ENCODE data around the gene MAST3. TPM values are rescaled to one million over a fixed set of nuclear protein-coding genes. Genes with fewer than 3 reads are reported as not detected.
"Not testable (repeated sequence)": the region's sequence is repeated elsewhere in the genome, so short reads cannot be mapped to it uniquely, and the experiment has no call there.

The MAST3 gene
- total RNA-seq, 2 donors from 2014 or later = 33.6 to 38.6 TPM

DNA sequence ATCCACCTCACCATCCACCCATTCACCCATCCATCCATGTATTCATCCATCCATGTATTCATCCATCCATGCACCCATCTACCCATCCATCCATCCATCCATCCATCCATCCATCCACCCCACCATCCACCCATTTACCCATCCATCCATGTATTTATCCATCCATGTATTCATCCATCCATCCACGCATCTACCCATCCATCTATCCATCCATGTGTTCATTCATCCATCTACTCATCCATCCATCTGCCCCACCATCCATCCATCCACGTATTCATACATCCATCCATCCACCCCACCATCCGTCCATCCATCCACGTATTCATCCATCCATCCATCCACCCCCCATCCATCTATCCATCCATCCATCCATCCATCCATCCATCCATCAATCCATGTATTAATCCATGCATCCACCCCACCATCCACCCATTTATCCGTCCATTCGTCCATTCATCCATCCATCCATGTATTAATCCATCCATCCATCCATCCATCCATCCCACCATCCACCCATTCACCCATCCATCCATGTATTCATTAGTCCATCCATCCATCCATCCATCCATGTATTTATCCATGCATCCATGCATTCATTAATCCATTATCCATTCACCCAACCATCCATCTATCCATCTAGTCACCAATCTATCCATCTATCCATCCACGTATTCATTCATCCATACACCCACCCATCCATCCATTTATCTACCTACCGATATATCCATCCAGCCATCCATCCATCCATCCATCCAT is 13.5 kb upstream of the MAST3 start:
- intact Hi-C loops (cut with DNase I, micrococcal nuclease) = no loop called here
- ATAC-seq = no peak
- DNase-seq = no peak

DNA sequence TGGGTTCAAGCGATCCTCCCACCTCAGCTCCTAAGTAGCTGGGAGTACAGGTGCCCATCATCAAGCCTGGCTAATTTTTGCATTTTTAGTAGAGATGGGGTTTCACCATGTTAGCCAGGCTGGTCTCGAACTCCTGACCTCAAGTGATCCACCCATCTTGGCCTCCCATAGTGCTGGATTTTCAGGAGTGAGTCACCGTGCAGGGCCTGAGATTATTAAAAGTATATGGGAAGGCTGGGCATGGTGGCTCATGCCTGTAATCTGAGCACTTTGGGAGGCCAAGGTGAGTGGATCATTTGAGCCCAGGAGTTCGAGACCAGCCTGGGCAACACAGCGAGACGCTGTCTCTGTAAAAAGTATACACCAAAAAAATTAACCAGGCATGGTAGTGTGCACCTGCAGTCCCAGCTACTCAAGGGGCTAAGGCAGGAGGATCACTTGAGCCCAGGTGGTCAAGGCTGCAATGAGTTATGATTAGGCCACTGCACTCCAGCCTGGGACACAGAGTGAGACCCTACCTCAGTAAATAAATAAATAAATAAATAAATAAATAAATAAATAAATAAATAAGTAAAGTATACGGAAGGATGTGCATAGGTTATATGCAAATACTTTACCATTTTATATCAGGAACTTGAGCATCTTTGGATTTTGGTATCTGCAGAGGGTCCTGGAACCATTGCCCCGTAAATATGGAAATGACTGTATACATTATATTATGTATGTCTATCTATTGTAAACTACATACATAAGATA is 11.7 kb upstream of the MAST3 start:
- ATAC-seq = no peak
- DNase-seq = no peak
- intact Hi-C loops (cut with DNase I, micrococcal nuclease) = no loop called here

DNA sequence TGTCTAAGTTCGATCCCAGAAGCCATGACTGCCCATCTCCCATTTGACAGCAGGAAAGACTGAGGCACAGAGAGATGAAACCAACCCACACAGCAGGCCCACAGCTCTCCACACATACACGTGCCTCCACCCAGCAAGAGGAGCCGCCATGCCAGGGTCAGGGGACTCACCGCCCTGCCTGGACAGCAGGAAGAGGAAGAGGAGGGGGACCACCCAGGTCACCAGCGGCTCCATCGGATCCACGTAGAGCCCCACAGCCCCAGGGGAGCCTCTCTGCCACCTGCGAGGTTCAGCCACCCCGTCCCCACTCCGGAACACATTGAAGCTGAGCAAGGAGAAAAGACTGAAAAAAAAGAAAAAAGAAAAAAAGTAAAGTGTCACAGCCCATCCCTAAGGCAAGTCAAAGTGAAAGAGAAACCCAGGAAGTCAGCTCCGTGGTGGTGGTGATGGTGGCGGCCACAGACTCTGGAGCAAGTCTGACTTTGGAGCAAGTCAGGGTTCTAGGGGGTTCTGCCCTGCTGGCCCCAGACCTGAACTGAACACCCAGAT is 10.9 kb upstream of the MAST3 start, which contains the start of gene IL12RB1:
Gene IL12RB1 (minus strand): TSS at position 345 of the 549 bp plus-strand sequence. CDS start 111 bp downstream, at position 234.
- peak; percentile 60 for ATAC-seq

DNA sequence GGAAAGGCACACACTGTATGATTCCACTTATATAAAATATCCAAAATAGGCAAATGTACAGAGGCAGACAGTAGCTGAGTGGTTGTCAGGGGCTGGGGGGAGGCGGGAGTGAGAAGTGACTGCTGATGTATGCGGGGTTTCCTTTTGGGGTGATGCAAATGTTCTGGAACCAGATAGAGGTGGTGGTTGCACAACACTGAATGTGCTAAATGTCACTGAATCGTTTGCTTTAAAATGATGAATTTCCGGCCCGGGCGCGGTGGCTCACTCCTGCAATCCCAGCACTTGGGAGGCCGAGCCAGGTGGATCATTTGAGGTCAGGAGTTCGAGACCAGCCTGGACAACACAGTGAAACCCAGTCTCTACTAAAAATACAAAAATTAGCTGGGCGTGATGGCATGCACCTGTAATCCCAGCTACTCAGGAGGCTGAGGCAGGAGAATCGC is 8.5 kb upstream of the MAST3 start:
- intact Hi-C loops (cut with DNase I, micrococcal nuclease) = not testable (repeated sequence)
- peak in 1 of 2 donors; percentile 45 for DNase-seq
- ATAC-seq = peak; percentile 26

More for the DNA sequence above, 10.9 kb upstream of the MAST3 start, which contains the start of gene IL12RB1:
- DNase-seq = peak in 1 of 2 donors; percentile 34
- intact Hi-C loops (cut with DNase I, micrococcal nuclease) = no loop called here

DNA sequence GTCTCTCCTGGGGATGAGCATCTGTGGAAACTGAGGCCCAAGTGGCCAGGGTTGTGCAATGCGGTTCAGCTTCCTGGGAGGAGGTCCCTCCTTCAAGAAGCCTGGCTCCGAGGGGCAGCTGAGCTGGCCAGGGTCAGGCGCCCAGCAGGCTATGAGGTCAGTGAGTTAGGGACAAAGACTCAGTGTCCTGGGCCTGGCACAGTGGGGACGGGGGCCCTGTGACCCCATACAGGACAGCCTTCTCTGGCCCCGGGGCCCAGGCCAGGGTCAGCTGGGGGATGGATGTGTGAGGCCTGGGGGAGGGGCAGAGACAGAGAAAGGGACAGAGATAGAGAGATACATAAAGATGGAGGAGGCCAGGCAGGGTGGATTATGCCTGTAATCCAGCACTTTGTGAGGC is 7.9 kb upstream of the MAST3 start:
- ATAC-seq (no peak), DNase-seq (no peak)
- intact Hi-C loops (cut with DNase I, micrococcal nuclease) = no loop called here

DNA sequence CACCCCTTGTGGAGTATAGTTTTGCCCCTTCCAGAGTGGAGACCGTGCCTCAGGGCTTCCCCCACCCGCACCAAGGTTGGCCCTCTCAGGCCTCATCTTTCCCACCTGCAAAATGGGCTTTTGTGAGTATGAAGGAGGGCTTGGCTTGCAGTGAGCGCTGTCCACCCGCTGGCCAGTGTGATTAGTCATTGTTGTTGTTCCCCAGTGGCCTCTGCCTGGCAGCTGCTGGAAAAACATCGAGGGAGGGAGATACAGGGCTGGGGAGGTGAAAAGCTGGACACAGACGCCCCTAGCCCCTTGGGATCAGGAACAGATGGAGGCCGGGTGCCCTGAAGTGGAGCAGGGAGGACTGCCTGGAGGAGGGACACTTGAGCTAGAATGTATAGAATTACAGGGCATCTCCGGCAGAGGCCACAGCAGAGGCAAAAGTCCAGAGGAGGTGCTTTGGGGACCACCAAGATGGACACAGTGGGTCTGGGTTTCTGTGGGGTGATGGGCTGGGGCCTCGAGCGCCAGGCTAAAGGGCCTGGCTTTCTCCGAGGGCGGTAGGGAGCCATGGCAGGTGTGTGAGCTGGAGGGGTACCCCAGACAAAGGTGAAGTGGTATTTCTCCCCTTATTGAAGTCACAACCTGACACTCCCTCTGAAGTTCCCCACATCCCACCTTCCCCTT is 6.9 kb upstream of the MAST3 start:
- intact Hi-C loops (cut with DNase I, micrococcal nuclease) = no loop called here
- ATAC-seq = no peak

DNA sequence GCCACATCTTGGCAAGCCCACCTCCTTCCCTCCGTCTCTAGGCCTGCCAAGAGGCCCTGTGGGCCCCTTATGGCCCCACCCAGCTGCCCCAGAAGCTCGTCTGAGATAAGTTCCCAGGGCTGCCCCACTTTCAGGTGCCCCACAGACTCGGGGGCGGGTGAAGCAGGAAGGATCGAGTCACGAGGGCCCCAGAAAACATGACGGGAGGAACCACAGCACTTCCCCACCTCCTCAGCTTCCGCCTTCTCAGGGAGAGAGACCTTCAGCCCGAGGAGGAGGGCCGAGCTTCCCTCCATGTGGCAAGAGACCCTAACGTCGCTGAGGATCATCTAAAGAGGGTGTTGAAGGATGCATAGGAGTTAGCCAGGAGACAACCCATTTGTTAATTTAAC is 6.4 kb upstream of the MAST3 start:
- peak; percentile 50 for ATAC-seq
- intact Hi-C loops (cut with DNase I, micrococcal nuclease) = no loop called here

More for the DNA sequence above, 6.9 kb upstream of the MAST3 start:
- DNase-seq = no peak

DNA sequence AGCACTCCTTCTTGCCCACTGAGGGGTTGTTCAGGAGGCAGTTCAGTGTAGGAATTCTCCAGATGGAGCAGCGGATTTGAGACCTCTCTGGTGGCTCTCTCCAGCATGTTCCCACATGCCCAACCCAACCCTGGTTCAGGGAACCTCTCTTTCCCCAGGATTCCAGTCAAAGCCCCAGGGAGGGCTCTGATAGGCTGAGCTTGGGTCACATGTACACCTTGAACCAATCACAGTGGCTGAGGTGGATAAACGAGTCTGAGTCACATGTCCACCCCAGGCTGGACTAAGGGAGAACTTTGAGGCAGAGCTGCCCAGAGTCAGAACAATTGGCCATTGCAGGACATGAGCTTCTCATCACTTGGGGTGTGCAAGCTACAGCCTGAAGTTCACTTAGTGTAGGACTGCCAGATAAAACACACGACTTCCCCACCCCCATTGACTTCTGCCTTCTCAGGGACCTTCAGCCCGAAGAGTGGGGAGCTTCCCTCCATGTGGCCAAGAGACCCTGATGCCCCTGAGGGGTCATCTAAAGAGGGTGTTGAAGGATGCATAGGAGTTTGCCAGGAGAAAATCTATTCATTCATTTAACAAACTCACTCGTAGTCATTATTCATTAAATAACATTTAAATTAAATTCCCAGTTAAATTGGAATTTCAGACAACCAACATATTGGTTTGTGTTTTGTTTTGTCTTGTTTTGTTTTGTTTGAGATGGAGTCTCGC is 4.0 kb upstream of the MAST3 start:
- ATAC-seq (no peak), DNase-seq (no peak)

More for the DNA sequence above, 6.4 kb upstream of the MAST3 start:
- DNase-seq = peak; percentile 64 to 72

DNA sequence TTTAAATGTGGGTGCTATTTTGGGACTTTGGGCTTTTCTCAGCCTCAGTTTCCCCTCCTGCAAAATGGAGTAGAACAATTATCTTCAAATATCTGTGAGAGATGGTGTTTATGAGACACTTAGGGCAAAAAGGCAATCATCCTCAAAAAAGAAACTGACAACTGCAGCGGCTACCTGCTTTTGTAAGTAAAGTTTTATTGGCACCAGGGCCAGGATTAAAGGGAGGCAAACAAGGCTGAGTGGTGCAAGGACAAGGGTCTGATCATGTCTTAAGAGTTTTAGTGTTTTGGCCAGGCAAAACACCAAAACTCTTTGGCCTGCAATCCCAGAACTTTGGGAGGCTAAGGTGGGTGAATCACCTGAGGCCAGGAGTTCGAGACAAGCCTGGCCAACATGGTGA is 1.3 kb upstream of the MAST3 start:
- intact Hi-C loops (cut with DNase I, micrococcal nuclease) = no loop called here
- no peak for ATAC-seq
- no peak for DNase-seq

More for the DNA sequence above, 4.0 kb upstream of the MAST3 start:
- intact Hi-C loops (cut with DNase I, micrococcal nuclease) = no loop called here

DNA sequence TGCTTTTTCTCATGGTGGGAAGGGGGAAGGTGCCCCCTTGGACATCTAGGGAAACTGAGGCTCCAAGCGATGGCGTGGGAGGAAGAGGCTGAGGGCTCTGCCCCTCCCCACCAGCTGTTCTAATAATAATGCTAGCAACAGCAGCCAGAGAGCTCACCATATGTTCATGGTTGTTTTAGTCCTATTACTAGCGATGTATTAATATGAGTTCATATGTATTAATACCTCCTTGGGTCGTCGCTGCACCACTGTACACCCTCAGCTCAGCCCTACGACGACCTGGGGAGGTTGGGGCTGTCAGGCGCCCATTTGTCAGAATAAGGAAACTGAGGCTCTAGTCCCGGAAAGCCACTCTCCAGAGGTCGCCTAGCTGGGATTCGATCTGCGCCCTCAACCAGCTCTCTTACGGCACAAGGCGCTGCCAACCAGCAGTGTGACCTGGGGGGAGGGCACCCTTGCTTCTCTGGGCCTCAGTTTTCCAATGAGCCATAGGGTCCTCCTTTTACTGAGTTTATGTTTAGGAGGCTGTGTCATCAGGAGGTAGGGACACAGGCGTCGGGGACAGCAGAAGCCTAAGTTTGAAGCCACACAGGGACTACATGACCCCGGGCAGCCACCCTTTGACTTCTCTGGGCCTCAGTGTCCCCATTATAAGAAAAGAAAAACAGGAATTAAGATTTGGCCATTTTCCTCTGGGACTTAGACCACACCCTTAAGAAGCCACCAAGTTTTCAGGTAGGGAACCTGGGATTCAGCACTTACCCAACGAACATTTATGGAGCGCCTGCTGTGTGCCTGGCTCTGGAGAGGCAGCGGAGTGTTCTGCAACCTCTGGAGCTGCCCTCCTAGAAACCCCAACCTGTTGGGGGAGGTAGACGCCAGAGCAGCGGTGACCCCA is 664 bp downstream of the MAST3 start:
- ATAC-seq (no peak), DNase-seq (no peak)
- intact Hi-C loops (cut with DNase I, micrococcal nuclease) = no loop called here

DNA sequence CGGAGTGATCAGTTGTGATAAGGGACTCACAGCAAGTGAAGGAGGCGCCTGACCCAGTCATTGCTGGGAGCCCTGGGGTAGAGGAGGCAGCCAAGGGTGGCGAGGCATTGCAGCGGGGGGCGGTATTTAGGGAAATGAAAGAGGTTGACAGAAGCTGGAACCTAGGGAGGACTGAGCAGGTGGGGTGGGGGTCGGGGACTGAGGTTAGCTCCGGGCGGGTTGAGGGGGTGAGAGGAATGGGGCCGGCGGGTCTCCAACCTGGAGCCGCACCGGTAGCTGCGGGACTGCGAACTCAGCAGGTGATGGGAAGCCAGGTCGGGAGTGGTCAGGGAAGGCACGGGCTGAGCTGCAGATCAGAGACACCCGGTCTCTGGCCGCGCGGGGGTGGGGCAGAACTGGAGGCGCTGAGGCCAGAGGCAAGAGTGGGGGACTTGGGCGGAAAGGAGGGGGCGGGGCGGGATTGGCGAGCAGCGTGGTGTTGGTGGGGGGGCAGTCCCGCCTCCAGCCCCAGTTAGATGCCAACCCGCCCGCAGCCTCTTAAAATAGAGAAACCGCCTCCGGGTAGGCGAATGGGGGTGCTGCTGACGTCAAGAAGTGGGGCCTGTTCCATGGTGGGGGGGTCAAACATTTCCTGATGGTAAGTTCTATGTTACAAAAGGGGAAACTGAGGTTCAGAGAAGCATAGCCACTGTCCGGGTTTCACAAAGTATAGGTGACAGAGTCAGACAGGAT is 1.5 kb downstream of the MAST3 start:
- DNase-seq = peak in 1 of 2 donors; percentile 67
- intact Hi-C loops (cut with DNase I, micrococcal nuclease) = no loop called here
- peak; percentile 9 for ATAC-seq

DNA sequence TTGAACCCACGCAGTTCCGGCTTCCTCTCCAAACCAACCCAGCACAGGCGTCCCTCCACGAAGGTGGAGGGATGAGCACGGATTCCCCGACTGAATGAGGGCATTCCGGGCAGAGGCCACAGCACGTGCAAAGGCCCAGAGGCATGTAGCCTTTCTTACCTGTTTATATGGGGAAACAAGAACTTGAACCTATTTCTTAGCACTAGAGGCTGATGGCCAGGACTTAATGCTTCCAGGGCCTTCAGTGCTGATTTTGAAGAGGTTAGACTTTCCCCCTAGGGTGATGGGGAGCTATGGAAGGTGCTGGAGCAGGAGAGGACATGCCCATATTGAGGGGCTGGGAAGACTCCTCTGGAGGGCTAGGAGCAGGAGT is 2.0 kb downstream of the MAST3 start:
- intact Hi-C loops (cut with DNase I, micrococcal nuclease) = no loop called here
- DNase-seq (no peak), ATAC-seq (no peak)

DNA sequence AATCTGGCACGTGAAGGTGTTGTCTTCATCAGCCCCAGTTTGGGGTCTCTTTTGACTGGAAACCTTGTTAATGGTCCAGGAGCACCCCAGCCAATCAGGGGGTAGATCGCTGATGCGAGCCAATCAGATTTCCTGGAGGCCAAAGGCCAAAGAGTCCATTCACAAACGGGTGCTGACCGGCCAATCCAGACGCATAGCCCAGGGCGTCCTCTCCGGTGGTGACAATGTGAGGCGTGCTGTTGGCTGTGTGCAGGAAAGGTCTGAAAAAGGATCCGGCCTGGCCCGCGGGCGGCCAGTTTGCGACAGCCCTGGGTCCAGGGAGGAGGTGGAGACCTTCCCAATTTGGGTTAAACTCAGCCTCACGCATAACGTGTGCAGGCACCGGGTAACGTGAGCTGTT is 3.1 kb downstream of the MAST3 start:
- no peak for DNase-seq
- intact Hi-C loops (cut with DNase I, micrococcal nuclease) = no loop called here
- no peak for ATAC-seq

DNA sequence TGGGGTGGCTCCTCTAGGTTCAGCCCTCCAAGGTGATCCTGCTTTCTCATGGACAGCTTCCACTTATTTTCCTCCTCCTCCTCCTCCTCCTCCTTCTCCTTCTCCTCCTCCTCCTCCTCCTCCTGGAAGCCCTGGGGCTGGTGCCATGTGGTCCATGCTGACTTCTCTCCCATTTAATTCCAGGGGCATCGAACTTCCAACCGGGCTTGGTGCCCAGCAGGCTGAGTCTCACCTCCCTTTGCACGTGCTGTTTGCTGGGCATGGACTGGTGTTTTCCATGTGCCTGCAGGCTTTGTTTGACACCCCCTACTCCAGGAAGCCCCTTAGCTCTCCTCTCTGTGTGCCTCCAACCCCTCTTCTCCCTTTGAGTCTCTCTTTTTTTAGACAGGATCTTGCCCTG is 3.7 kb downstream of the MAST3 start:
- intact Hi-C loops (cut with DNase I, micrococcal nuclease) = no loop called here
- DNase-seq (no peak), ATAC-seq (no peak)

DNA sequence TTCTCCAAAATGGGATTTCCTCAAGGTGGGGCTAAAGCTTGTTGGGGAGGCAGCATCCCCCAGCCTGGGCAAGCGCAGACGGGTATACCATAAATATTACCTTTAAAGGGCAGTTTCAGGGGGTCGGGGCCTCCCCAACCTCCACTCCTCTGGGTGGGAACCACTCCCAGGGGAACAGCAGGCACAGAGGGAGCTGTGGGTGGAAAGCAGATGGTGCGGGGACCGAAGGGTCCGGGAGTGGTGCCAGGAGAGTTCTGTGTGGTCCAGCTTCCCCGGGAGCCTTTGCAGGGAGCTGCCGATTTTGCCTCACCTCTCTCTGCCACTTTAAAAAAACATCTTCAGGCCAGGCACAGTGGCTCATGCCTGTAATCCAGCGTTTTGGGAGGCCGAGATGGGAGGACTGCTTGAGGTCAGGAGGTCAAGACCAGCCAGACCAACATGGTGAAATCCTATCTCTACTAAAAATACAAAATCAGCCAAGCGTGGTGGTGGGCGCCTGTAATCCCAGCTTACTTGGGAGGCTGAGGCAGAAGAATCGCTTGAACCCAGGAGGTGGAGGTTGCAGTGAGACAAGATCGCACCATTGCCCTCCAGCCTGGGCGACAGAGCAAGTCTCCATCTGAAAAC is 5.5 kb downstream of the MAST3 start:
- intact Hi-C loops (cut with DNase I, micrococcal nuclease) = no loop called here
- ATAC-seq (no peak), DNase-seq (no peak)

DNA sequence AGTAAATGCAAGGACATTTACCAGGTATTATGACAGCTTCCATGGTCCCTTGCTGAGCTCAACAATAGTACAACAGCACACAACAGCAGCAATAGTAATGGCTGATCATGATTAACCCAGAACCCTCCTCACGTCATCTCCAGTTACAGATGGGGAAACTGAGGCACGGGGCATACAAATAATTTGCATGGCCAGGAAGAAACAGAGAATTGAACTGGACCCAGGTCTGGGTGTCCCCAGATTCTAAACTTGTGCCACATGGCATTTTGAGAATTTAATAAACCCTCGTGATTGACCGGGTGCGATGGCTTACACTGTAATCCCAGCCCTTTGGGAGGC is 7.2 kb downstream of the MAST3 start:
- ATAC-seq (no peak), DNase-seq (no peak)
- intact Hi-C loops (cut with DNase I, micrococcal nuclease) = no loop called here

DNA sequence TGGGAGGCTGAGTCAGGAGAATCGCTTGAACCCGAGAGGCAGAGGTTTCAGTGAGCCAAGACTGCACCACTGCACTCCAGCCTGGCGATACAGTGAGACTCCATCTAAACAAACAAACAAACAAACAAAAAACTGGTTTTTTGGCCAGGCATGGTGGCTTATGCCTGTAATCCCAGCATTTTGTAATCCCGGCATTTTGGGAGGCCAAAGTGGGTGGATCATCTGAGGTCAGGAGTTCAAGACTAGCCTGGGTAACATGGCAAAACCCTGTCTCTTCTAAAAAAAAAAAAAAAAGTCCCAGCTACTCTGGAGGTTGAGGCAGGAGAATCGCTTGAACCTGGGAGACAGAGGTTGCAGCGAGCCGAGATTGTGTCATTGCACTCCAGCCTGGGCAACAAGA is 7.7 kb downstream of the MAST3 start:
- intact Hi-C loops (cut with DNase I, micrococcal nuclease); DNase-seq; ATAC-seq: not testable (repeated sequence)
